Right lobe of liver (tissue), 4 donors: Measurements from ENCODE around the gene PACRGL.

Experiments used
- POLR2A ChIP-seq: fragments of 450-650 bp; IDR thresholded peaks from one replicate; pipeline ENCODE4 v1.6.1; 2017; ENCODE audit warnings: antibody characterized with exemption, mild to moderate bottlenecking
- TF ChIP-seq, protein P1 (sequence below), 4 donors: fragments of 200-600 bp in 3 of 4; fragments of 450-650 bp in 1 of 4; IDR thresholded peaks; one replicate each; pipeline versions ENCODE4 v1.5.1 to v1.8.0; 2016 to 2022; ENCODE audit warnings: antibody characterized with exemption in 4 of 4, mild to moderate bottlenecking in 2 of 4
- donor health status: DM: no; HTN: no; CAD: no.
- donor health status: DM: no; HTN: no; CAD: no.
- donor health status: DM: no; HTN: yes; CAD: no.

DNA sequence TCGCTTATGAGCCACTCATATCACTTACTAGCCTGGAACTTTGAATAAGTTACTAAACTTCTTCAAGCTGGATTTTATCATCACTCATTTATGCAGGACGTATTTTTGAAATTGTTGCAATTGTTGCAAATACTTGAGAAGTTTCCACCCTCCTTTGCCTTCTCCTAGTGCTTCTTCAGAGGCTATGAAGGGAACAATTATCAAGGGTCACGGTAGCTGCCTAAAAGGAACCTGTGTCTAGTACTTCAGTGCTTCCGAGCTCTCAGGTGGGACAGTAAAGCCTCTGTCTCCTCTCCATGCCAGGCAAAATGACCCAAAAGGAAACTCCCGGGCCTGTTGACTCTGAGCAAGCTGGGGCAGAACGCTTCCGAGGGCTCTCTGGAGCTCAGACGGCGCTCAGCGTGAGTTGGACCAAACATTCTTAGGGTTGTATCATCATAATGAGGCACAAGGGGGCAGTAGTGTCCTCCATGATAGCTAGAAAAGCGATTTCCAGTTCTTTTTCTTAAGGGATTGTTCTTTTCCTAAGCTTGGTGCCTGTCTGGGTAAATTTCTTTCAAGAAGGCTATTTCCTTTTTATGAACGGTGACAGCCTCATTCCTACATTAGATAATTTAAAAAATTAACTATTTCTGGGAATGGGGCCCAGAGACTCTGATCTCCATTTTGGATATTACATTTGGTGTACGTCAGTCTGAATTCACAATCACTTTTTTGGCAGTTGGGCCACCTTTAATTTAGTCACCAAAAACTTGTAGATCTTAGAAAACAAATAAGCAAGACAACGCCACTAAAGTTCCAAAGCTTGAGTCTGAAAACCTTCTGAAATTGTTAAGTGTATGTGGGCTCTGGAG, 73.1 kb downstream of the PACRGL start:
- TF ChIP-seq, protein P1, sequence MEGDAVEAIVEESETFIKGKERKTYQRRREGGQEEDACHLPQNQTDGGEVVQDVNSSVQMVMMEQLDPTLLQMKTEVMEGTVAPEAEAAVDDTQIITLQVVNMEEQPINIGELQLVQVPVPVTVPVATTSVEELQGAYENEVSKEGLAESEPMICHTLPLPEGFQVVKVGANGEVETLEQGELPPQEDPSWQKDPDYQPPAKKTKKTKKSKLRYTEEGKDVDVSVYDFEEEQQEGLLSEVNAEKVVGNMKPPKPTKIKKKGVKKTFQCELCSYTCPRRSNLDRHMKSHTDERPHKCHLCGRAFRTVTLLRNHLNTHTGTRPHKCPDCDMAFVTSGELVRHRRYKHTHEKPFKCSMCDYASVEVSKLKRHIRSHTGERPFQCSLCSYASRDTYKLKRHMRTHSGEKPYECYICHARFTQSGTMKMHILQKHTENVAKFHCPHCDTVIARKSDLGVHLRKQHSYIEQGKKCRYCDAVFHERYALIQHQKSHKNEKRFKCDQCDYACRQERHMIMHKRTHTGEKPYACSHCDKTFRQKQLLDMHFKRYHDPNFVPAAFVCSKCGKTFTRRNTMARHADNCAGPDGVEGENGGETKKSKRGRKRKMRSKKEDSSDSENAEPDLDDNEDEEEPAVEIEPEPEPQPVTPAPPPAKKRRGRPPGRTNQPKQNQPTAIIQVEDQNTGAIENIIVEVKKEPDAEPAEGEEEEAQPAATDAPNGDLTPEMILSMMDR (IDR thresholded peaks at IDR 0.05) = peak; percentile 54 to 69 (median 63)
- TF ChIP-seq POLR2A = no peak
